Esophagus (tissue), 2 donors: Measurements from ENCODE around the gene CSAD. TPM values are rescaled to one million over a fixed set of nuclear protein-coding genes. Genes with fewer than 3 reads are reported as not detected.
"Not testable (repeated sequence)": the region's sequence is repeated elsewhere in the genome, so short reads cannot be mapped to it uniquely, and the experiment has no call there.

Experiments used
- H3K27ac ChIP-seq, 2 donors: one replicate each; pipeline ENCODE4 v1.5.1; 2013; ENCODE audit warnings: low read depth in 2 of 2, mild to moderate bottlenecking in 2 of 2, inconsistent platforms in 1 of 2, low read length in 1 of 2, moderate library complexity in 1 of 2
- H3K27me3 ChIP-seq, 2 donors: one replicate each; pipeline ENCODE4 v1.6.1; 2013; ENCODE audit warnings: low read length in 2 of 2, control low read depth in 1 of 2, mild to moderate bottlenecking in 1 of 2; ENCODE audit not compliant: insufficient read depth in 2 of 2, control insufficient read depth in 1 of 2
- H3K36me3 ChIP-seq, 2 donors: one replicate each; pipeline ENCODE4 v1.6.1; 2013; ENCODE audit warnings: low read length in 1 of 2; ENCODE audit not compliant: control insufficient read depth in 2 of 2, insufficient read depth in 2 of 2
- H3K4me1 ChIP-seq, 2 donors: one replicate each; pipeline ENCODE4 v1.6.1; 2013; ENCODE audit warnings: low read length in 1 of 2; ENCODE audit not compliant: control insufficient read depth in 2 of 2, insufficient read depth in 2 of 2
- H3K4me3 ChIP-seq, 2 donors: one replicate each; pipeline ENCODE4 v1.5.1; 2013; ENCODE audit warnings: low read length in 2 of 2, mild to moderate bottlenecking in 2 of 2, low read depth in 1 of 2, moderate library complexity in 1 of 2
- H3K9me3 ChIP-seq, 2 donors: one replicate each; pipeline ENCODE4 v1.6.1; 2013; ENCODE audit warnings: mild to moderate bottlenecking in 2 of 2, low read depth in 1 of 2, low read length in 1 of 2, moderate library complexity in 1 of 2; ENCODE audit not compliant: control insufficient read depth in 2 of 2, insufficient read depth in 1 of 2
- WGBS, 2 donors: extraction: QIAGEN DNeasy Blood & Tissue Kit; methylation state at CpG; one replicate each; pipeline ENCODE4 v1.1.7; 2013; 5-methylcytosine and 5-hydroxymethylcytosine counted together
- polyA plus RNA-seq, 2 donors: library from polyadenylated mRNA; stranded (reverse); fragments of 200-250 nt; gene quantifications; one replicate each; pipeline ENCODE4 v1.2.3, GENCODE V29; 2013
- donor health status: healthy with polysubstance abuse.
- donor health status: Bipolar disorder and iron deficiency.

Gene CSAD
- polyA plus RNA-seq, 2 donors: 25.6 to 63.7 TPM

- 94 to 99% methylated on average over 3 of the region's 3 CpGs for WGBS, 2 donors
- peaks cover 14 to 30% of the 10 kb centered on the region in 2 donors for H3K36me3 ChIP-seq
- H3K4me1 ChIP-seq: peaks cover 0 to 13% of the 10 kb centered on the region in 2 donors
- H3K27ac ChIP-seq: no peak overlapping the region
- H3K9me3 ChIP-seq: no peaks in the 10 kb centered on the region
- no peaks in the 10 kb centered on the region for H3K27me3 ChIP-seq
- H3K4me3 ChIP-seq: no peak overlapping the region
Measured at GRCh38 chr12:53185582-53186153, 4.9 kb upstream of the CSAD start.

DNA sequence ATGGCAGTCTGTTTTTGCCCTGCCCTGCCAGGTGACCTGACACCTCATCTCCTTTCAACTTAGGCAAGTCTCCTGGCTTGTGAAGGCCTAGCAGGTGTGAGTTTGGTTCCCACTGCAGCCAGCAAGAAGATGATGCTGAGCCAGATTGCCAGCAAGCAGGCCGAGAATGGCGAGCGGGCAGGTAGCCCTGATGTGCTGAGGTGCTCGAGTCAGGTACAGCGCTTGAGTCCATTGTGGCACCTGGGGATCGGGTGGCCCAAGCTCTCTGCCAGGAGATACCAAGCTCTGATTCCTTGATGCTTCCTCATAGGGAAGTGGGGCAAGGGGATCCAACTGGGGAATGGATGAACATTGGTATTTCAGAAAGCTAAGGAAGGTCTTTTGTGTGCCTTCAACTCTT lies 4.1 kb upstream of the CSAD start:
- WGBS, 2 donors: 88 to 92% methylated on average over 6 of the region's 6 CpGs
- Histone ChIP-seq H3K9me3 (no peaks in the 10 kb centered on the region), H3K4me1 (peaks cover 0 to 11% of the 10 kb centered on the region in 2 donors), H3K4me3 (no peak overlapping the region), H3K27me3 (no peaks in the 10 kb centered on the region), H3K27ac (no peak overlapping the region), H3K36me3 (peaks cover 14 to 30% of the 10 kb centered on the region in 2 donors)

- H3K36me3 ChIP-seq: peaks cover 11 to 27% of the 10 kb centered on the region in 2 donors
- H3K27ac ChIP-seq: peak overlapping the region in 1 of 2 donors; percentile 6
- no peak overlapping the region for H3K4me3 ChIP-seq
- peaks cover 0 to 13% of the 10 kb centered on the region in 2 donors for H3K4me1 ChIP-seq
- H3K9me3 ChIP-seq: no peaks in the 10 kb centered on the region
- no peaks in the 10 kb centered on the region for H3K27me3 ChIP-seq
- WGBS, 2 donors: 40 to 58% methylated on average over 2 of the region's 2 CpGs
Measured at GRCh38 chr12:53182903-53183302, 2.2 kb upstream of the CSAD start.

- Histone ChIP-seq H3K9me3 (no peaks in the 10 kb centered on the region), H3K27me3 (no peaks in the 10 kb centered on the region), H3K36me3 (peaks cover 3 to 18% of the 10 kb centered on the region in 2 donors), H3K4me1 (peaks cover 0 to 13% of the 10 kb centered on the region in 2 donors), H3K4me3 (peak overlapping the region in 1 of 2 donors; percentile 75), H3K27ac (peak overlapping the region in 1 of 2 donors; percentile 30)
- WGBS, 2 donors: 70 to 78% methylated on average over 2 of the region's 2 CpGs
Measured at GRCh38 chr12:53181935-53182334, 1.2 kb upstream of the CSAD start.

DNA sequence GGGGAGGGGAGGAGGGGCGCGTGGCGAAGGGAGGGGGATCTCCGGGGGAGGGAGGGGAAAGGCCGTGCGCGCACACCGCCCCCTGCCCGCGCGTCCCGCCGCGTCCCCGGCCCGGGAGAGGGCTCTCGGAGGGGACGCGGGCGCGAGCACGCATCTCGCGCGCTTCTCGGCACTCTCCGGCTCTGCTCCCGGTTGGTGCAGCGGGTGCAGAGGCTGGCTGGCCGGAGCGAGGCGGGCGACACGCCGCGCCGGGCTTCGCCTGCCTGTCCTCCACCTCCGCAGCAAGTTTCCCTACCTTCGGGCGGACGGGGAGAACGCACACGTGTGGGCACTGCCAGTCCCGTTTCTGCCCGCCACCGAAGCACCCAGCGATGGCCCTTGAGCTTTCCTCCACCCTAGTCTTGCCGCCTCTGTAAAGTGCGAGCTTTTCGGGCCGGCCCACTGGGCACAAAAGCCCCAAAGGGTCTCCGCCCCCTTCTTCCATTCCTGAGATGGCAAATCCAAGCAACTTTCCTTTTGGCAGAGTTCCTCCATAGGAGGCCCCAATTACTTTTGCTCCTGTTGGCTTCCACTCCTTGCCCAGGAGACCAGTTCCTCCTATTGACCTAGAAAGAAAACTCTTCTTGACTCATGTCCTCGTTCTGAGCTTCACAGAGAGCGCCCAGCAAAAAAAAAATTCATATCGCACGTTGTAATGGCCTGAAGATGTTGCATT lies 363 bp upstream of the CSAD start:
- Histone ChIP-seq H3K4me1 (peaks cover 0 to 13% of the 10 kb centered on the region in 2 donors), H3K4me3 (peak overlapping the region; percentile 75 to 84), H3K27ac (peak overlapping the region; percentile 94 to 97), H3K27me3 (no peaks in the 10 kb centered on the region), H3K36me3 (peaks cover 0 to 11% of the 10 kb centered on the region in 2 donors), H3K9me3 (no peaks in the 10 kb centered on the region)
- 0 to 1% methylated on average over 54 to 55 of the region's 57 CpGs for WGBS, 2 donors

GRCh38 chr12:53179687-53180219 lies 972 bp downstream of the CSAD start:
- WGBS, 2 donors: 14 to 18% methylated on average over 12 of the region's 12 CpGs
- H3K27ac ChIP-seq: peak overlapping the region; percentile 94 to 97
- peaks cover 0 to 13% of the 10 kb centered on the region in 2 donors for H3K4me1 ChIP-seq

GRCh38 chr12:53178803-53179202 lies 1.9 kb downstream of the CSAD start:
- not testable (repeated sequence) for H3K4me3 ChIP-seq, H3K9me3 ChIP-seq, H3K27ac ChIP-seq, H3K36me3 ChIP-seq, H3K27me3 ChIP-seq
- 87% methylated on average over 14 of the region's 14 CpGs for WGBS, 2 donors
- H3K4me1 ChIP-seq: peaks cover 0 to 13% of the 10 kb centered on the region in 2 donors

More at GRCh38 chr12:53179687-53180219, 972 bp downstream of the CSAD start:
- no peaks in the 10 kb centered on the region for H3K9me3 ChIP-seq
- peak overlapping the region; percentile 75 to 84 for H3K4me3 ChIP-seq
- peaks cover 0 to 4% of the 10 kb centered on the region in 2 donors for H3K36me3 ChIP-seq
- H3K27me3 ChIP-seq: no peaks in the 10 kb centered on the region

GRCh38 chr12:53177447-53177846 lies 3.3 kb downstream of the CSAD start:
- 90 to 92% methylated on average over 6 of the region's 6 CpGs for WGBS, 2 donors
- H3K9me3 ChIP-seq, H3K27ac ChIP-seq, H3K36me3 ChIP-seq, H3K4me3 ChIP-seq, H3K4me1 ChIP-seq, H3K27me3 ChIP-seq: not testable (repeated sequence)

DNA sequence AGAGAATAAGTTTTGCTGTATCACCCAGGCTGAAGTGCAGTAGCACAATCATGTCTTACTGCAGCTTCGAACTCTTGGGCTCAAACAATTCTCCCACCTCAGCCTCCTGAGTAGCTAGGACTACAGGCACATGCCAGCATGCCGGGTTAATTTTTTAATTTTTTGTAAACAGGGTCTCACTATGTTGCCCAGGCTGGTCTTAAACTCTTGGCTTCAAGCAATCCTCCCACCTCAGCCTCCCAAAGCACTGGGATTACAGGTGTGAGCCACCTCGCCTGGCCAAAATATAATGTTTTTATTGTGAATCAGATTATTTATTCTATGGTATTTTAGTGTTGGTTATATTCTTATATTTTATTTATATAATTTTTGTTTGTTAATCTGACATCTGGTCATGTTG lies 4.0 kb downstream of the CSAD start:
- no peaks in the 10 kb centered on the region for H3K9me3 ChIP-seq
- no peak overlapping the region for H3K4me3 ChIP-seq
- no peaks in the 10 kb centered on the region for H3K27me3 ChIP-seq
- no peak overlapping the region for H3K27ac ChIP-seq
- H3K4me1 ChIP-seq: peaks cover 0 to 4% of the 10 kb centered on the region in 2 donors
- WGBS, 2 donors: 95 to 98% methylated on average over 3 of the region's 3 CpGs
- H3K36me3 ChIP-seq: no peaks in the 10 kb centered on the region
